Caco-2 (cell line): ENCODE results near the gene UMOD. TPM values are rescaled to one million over a fixed set of nuclear protein-coding genes. Genes with fewer than 3 reads are reported as not detected.

ENCODE experiments used
- total RNA-seq: library from RNA; stranded (reverse); gene quantifications from 2 replicates; pipeline ENCODE4 v1.2.3, GENCODE V29; 2022

UMOD gene
- total RNA-seq, 1 experiment from 2014 or later = not detected

Other genes starting within 250 kb of the UMOD start
- not detected in 2 replicates for gene GP2, start 25.2 kb downstream of the UMOD start, total RNA-seq
- gene PDILT, start 52.0 kb upstream of the UMOD start, total RNA-seq = not detected in 2 replicates
- not detected in 2 replicates for gene ACSM5, start 56.8 kb upstream of the UMOD start, total RNA-seq
- gene ACSM2A, start 98.8 kb upstream of the UMOD start, total RNA-seq = not detected in 2 replicates
- 0.56 and 1.4 TPM in 2 replicates for gene ACSM2B, start 223.7 kb upstream of the UMOD start, total RNA-seq